ENCODE data around the gene CEP104. TPM values are rescaled to one million over a fixed set of nuclear protein-coding genes. Genes with fewer than 3 reads are reported as not detected.
"Not testable (repeated sequence)": the region's sequence is repeated elsewhere in the genome, so short reads cannot be mapped to it uniquely, and the experiment has no call there.

Gene CEP104
- total RNA-seq, 1 experiment from 2014 or later = 25.4 TPM

DNA sequence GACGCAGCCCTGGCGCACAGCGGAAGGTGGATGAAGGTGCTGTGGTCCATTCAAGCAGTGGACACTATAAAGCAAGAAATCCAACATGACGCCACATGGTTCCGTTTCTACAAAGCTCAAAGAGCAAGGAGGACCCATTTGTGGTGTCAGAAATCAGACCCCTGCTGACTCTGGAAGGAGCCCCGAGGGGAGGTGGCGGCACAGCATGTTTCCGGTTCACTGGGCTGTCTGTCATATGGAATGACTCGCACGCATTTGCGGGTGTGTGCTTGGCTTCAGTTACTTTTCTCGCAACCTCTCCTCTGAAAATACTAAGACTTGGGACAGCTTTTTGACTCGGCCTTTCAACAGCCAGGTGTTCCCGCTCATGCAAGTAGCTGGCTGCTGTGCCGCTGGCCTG is 31.7 kb downstream of the CEP104 start:
- no peak for DNase-seq (ENCODE audit: low read depth)

DNA sequence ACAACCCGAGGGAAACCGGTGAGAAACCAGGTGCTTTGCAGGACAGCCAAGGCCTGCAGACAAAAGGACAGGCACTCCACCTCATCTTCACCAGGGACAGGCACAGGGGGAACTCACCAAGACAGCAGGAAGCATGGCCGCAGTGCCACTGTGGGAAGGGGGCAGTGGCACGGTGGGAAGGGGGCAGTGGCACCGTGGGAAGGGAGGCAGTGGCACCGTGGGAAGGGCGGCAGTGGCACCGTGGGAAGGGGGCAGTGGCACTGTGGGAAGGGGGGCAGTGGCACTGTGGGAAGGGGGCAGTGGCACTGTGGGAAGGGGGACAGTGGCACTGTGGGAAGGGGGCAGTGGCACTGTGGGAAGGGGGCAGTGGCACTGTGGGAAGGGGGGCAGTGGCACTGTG is 32.4 kb downstream of the CEP104 start:
- DNase-seq (ENCODE audit: low read depth) = no peak

DNA sequence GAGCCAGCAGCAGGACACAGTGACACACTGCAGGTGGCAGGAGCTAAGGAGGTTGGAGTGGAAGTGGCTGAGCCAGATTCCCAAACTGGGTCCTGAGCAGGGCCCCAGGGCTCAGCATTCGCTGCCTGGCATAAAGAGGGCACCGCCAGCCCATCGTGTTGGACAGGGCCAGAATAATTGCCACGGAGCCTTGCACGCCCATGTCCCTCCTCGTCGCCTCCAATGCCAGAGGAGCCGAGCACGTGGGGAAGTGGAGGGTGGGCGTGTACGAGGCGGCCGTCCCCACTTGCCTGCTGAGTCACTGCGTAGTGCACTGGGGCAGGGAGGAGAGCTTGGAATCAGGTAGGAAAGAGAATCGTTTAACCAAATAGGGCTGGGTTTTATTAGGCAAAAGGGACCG is 34.6 kb downstream of the CEP104 start:
- no peak for DNase-seq (ENCODE audit: low read depth)

DNA sequence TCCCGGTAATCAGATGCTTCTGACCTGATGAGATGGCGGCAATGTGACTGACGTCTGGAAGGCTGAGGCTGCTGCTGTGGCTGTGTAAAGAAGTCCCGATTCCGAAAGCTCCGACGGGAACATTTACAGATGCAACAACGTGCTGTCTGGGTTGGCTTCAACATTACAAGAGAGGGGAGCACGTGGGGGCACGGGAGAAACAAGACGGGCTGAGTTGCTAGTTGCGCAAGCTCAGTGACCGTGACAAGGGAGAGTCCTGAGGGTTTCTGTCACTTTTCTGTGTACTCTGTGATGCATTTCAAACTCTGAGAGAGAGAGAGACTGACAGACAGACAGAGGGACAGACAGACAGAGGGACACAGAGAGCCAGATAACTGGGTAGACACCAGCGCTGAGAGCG is 35.1 kb downstream of the CEP104 start:
- no peak for DNase-seq (ENCODE audit: low read depth)

DNA sequence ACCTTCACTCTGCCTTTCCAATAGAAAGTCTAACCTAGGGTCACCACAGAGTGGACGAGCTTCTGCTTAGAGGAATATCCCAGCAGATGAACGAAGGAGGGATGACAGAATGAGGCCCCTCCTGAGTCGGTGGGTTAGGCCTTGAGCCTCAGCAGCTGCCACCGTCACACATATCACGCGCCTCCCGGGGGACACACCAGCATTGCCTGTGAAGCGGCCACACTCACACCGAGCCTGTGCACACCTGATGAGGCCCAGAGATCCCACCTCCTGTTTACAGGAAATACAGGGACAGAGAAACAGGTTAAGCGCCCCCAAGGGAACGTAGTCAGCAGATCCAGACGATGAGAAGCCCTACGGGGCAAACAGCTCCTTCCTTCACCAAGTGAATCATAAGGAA is 35.6 kb downstream of the CEP104 start:
- no peak for DNase-seq (ENCODE audit: low read depth)

DNA sequence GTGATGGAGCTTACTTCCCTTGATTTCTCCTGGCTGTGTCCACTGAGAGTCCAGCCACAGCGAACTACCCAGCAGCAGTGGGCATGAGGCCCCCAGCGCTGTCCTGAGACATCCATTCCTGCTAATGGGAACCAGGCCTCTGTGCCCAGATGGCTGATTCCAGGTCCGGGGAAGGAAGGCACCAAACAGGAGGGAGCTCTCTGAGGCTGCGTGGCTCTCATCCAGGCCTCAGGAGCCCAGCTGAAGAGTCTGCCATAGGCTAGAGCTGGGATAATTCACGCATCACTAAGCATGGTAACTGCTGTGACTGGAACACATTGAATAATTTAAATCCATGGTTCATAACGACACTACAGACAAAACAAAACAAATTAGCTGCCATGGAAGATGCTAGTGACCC is 36.0 kb downstream of the CEP104 start:
- DNase-seq (ENCODE audit: low read depth) = no peak

DNA sequence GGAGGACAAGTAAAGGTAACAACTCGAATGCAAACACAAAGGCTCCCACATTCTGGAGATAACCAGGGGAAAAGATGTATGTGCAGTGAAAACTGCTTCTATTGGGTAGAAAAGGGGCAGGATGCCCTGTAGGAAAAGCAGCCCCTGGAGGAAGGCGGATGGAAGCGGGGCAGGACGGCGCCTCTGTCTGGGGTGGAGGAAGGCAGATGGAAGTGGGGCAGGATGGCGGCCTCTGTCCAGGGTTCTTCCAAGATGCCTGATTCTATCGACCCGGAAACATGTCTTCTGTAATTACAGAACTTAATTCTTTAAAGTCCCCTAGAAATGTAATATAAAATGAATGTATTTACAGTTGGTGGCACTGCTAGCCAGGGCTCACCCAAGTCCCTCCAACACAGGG is 36.7 kb downstream of the CEP104 start:
- no peak for DNase-seq (ENCODE audit: low read depth)

DNA sequence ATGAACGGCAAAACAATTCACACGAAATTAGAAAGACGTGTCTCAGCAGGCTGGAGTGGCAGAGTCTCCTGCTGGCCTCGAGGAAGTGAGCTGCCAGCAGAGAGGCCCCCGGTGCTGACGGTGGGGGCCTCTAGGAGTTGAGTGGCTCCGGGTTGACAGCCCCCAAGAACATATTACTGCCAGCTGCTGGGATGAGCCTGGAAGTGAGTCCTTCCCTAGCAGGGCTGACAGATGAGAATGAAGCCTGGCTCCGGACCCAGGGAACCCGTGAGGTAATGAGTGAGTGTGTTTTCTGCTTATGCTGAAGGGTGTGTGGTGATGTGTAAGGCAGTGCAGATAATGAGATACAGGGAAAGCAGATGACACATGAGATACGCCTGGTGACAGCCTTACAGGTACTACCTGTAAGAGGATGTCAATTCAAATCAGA is 37.2 kb downstream of the CEP104 start:
- DNase-seq (ENCODE audit: low read depth) = no peak

DNA sequence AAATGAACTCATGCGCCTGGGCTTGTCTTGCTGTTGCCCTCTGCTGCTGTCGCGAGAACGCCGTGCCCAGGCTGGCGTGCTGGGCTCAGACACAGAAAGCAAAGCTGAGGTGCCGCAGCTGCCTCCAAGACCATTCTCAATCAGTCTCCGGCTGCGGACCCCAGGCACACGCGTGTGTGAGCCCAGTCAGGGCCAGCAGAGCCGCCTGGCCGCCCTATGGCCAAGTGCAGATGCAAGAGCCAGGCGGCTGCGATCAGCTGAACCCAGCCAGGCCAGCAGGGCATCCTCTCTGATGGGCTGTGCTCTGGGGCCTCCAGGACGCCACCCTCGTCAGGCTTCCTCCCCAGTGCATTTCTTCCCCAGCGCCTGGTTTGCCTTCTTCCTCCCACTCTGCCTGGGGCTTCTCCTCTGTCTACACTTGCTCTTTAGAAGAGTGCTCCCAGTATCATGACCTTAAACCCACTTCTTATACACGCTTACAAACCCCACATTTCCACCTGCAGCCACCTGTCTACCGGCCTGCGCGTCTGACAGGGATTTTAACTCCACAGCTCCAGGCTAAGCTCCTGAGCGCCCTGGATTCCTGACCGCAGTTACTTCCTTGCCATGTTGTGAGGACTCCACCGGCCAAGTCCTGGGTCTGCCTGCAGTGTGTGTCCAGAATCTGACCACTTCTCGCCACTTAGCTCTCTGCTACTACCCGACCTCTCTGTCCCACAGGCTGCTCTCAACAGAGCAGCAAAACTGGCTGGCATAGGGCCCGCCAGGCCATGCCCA is 39.0 kb downstream of the CEP104 start:
- DNase-seq (ENCODE audit: low read depth) = no peak

DNA sequence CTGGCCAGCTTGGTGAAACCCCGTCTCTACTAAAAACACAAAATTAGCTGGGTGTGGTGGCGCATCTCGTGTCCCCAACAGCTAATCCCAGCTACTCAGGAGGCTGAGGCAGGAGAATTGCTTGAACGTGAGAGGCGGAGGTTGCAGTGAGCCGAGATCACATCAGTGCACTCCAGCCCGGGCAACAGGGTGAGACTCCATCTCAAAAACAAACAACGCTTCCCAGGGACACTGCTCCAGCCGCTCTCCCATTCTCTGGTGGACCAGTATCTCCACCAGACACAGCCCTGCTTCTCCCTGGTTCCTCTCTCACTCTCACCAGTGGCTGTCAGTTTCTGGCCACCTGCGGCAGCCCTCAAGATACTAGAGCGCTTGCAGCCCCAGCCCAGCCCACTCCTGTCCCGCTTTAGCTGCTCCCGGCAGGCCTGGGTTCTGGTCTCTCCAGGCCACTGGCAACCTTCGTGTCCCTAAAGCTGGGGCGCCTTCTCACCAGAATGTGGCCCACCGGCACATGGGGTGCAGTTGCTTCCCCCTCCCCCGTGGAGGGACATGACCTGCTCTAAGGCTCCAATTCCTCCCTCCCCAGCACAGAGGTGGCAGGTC is 39.8 kb downstream of the CEP104 start:
- no peak for DNase-seq (ENCODE audit: low read depth)

DNA sequence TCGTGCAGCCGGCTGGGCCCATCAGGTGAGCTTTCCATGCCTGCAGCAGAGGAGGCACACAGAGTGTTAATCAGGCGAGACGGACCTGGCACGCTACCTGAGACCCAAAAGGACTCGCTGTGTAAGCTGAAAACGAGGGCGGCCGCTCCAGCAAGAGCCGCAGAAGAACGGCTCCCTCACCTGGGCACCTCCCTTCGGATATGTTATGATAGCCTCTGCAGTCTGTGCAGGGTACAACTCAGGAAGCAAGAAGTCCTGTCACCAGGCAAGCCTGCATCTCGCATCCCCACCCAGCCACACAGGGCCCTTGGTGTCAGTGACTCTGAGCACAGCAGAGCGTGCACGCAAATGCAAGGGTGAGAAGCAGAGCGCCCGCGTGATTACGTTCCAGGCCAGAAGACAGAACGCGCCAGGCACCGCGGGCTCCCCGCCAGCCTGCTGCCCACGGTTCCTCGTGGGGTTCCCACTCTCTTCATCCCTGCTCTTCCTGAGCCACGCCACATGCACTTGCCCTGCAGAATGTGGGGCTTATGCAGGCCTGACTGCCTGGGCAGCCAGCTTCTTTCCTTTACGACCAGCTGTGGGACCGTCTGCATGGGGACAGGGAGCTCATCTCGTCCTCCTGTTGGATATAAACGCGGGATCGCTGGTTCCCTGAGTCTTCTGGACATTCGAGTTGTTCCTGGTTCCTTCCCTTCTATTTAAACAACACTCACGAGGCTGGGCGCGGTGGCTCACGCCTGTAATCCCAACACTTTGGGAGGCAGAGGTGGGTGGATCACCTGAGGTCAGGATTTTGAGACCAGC is 40.5 kb downstream of the CEP104 start:
- no peak for DNase-seq (ENCODE audit: low read depth)

DNA sequence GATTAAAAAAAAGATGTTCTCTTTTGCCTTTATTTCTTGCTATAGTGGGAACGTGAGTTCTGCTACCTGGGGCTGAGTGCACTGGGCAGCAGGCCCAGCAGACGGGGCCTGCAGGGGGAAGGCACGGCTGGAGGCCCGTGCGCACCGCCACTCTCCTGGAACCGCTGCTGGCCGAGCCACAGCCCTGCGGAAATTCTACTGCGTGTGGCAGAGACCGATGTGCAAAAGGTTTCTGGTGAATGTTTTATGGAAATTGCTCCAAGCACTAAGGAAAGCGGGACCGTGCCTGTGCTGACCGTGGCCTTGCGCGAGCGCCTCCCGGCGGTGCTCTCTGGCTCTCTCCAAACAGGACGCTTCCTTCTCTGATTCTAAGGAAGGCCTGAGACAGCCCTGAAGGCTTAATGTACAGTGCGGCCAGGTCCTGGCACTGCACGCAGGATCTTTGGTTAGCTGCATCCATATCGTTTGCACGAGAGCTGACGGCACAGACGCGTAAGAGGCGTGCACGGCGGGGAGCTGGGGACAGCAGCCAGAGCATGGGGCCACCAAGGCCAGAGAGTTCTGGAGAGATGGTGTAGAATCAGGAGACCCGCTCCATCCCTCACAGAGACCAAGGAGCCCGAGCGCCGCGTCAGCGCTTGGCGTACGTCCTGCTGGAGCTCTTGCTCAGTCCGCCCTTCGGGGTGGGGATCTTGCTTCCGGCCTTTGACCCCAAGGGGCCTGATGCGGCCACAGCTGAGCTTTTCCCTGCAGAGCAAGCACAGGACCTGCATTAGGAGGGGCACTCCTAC is 42.0 kb downstream of the CEP104 start:
- no peak for DNase-seq (ENCODE audit: low read depth)

DNA sequence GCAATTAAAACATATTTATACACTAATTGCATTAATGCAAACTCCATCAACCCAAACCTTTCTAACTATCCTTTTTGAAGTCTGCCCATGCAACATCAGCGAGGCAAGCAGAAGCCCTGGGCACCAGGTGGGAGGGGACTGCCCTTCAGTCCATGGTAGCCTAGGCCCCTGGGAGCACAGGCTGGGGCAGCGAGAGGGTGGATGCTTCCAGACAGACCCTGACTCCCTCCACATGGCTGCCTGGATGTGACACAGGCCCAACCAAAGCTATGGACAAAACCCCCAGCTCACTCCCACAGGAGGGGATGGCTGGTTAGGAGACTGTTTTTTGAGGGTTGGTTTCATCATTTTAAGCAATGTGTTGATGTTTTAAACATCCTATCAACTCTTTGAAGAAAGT is 42.9 kb downstream of the CEP104 start:
- DNase-seq (ENCODE audit: low read depth) = no peak

DNA sequence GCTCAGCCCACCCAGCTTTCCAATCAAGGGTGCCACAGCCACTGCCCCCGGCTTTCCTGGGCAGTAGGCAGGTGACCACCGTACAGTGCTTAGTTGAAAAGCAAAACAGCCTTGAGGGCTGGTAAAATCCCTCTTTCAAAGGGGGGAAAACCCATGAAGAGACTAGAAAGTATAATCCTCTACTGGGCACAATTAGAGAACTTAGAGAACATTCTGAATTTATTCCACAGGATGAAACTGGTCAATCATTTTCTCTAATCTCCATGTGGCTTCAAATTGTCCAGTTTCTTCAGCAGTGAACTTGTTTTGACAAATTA is 45.5 kb downstream of the CEP104 start:
- DNase-seq (ENCODE audit: low read depth) = no peak

DNA sequence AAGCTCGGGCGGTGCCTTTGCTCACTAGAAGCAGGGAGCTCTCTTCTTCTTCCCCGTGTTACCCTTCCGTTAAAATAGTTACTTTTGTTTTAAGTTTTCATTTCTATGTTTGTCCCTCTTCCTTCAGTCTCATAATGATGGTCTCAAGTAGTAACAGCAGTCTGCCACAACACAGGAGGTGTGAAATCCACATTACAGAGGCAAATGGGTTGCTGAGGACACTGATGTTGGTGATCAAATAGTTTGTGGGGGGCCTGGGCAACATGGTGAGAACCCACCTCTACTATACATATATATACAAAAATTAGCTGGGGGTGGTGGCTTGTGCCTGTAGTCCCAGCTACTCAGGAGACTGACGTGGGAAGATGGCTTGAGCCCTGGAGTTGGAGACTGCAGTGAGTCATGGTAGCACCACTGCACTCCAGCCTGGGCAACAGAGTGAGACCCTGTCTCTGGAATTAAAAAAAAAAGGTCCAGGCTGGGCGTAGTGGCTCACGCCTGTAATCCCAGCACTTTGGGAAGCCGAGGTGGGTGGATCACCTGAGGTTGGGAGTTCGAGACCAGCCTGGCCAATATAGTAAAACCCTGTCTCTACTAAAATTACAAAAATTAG is 46.8 kb downstream of the CEP104 start:
- DNase-seq (ENCODE audit: low read depth) = peak; percentile 32

DNA sequence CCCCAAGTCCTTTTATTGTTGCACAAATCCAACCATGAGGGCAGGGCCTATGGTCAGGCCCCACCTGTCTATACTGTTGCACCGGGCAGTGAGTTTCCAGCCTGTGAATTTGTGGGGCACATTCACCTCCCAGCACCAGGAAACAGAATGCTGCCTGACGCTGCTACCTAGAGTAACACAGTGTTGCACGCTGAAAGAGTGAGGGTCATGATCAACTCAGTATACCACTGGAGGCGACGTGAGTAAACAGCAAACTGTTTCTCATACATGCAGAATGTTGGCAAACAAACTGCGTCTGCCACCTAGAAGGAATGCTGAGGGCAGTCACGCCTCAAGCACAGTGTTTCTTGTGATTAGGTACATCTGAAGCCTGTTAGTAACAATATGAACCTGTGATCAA is 47.3 kb downstream of the CEP104 start:
- no peak for DNase-seq (ENCODE audit: low read depth)

DNA sequence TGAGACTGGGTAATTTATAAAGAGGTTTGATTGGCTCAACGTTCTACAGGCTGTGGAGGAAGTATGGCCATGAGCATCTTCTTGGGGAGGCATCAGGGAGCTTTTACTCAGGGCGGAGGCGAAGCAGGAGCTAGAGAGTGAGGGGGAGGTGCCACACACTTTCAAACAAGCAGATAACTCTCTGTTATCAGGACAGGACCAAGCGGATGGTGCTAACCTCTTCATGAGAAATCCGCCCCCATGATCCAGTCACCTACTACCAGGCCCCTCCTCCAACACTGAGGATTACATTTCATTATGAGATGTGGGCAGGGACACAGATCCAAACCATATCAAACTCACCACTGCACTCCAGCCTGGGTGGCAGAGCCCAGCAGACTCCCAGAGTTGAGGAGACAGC is 49.2 kb downstream of the CEP104 start:
- DNase-seq (ENCODE audit: low read depth) = no peak

DNA sequence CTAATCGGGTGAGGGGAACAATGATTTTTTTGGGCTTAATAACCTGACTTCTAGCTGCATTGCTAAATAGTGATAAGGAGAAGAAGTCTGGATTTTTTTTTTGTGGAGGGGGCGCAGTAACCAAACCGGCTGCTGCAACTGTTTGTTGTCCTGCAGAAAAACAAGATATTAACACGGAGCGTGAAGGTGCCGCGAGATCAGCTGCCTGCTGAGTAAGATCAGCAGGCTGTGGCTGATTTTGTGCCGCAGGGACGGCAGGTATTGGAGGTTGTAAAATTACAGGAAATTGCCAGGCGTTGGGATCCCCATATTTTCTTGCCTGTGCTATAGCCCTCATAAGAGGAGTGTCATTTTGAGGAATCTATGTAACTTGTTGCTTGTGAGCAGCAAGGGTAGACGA is 52.0 kb downstream of the CEP104 start:
- DNase-seq (ENCODE audit: low read depth) = no peak

DNA sequence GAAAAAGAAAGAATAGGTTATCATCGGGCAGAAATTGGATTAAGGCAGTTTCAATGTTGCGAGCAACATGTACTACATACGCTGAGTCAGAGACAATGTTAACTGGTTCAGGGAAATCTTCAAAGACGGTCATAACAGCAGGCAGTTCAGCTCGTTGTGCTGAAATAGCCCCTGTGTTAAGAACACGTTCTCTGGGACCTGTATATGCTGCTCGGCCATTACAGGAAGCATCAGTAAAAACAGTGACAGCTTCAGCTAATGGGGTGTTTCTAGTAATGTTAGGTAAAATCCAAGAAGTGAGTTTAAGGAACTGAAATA is 52.4 kb downstream of the CEP104 start:
- not testable (repeated sequence) for DNase-seq (ENCODE audit: low read depth)

DNA sequence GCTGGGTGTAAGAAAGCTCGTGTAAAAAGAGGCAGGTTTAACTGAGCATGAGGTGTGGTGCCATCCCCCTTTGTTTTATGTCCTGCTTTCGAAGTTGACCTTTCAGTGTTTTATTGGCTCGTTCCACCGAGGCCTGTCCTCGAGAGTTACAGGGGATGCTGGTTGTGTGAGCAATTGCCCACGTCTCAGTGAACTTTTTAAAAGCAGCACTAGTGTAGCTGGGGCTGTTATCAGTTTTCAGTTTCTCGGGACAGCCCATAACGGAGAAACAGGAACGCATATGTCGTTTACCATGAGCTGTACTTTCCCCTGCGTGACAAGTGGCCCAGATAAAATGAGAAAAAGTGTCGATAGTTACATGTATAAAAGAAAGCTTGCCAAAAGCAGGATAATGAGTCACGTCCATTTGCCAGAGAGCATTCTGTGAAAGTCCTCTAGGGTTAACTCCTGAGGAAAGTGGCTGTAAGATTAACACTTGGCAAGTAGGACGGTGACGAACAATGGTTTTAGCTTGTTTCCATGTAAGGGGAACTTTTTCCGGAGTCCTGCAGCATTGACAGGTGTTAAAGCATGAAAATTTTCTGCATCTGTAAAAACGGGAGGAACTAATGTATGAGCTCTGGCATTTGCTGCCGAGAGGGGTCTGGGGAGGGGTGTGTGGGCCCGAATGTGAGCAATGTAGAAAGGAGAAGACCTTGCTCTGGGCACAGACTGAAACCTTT is 52.9 kb downstream of the CEP104 start:
- peak; percentile 62 for DNase-seq (ENCODE audit: low read depth)

DNA sequence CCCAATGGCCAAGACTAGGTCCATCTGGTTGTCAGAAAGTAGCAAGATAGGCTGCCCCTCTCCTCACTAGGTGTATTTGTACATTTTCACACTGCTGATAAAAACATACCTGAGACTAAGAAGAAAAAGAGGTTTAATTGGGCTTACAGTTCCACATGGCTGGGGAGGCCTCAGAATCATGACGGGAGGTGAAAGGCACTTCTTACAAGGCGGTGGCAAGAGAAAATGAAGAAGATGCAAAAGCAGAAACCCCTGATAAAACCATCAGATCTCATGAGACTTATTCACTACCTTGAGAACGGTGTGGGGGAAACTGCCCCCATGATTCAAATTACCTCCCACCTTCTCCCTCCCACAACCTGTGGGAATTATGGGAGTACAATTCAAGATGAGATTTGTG is 56.2 kb downstream of the CEP104 start:
- DNase-seq (ENCODE audit: low read depth) = not testable (repeated sequence)
